CD14-positive monocyte (primary cell): ENCODE data around the gene RUSC2. TPM values are rescaled to one million over a fixed set of nuclear protein-coding genes. Genes with fewer than 3 reads are reported as not detected.
"Not testable (repeated sequence)": the region's sequence is repeated elsewhere in the genome, so short reads cannot be mapped to it uniquely, and the experiment has no call there.

Experiments
- DNase-seq, 3 donors: peaks; one replicate each; pipeline ENCODE4 v3.0.0-alpha.2; 2011 to 2022
- H2AFZ ChIP-seq: 2 replicates; pipeline ENCODE4 v1.6.0; 2012; ENCODE audit warnings: mild to moderate bottlenecking, low read depth, low read length, inconsistent platforms; ENCODE audit not compliant: insufficient read depth, poor library complexity, severe bottlenecking
- H3K27ac ChIP-seq, 2 donors: 1 replicate in 1 of 2; 2 replicates in 1 of 2; pipeline ENCODE4 v1.5.1; 2012 to 2013; ENCODE audit warnings: low read length in 2 of 2, control low read depth in 1 of 2, inconsistent platforms in 1 of 2, low read depth in 1 of 2, mild to moderate bottlenecking in 1 of 2
- H3K27me3 ChIP-seq, 2 donors: one replicate each; pipeline versions ENCODE4 v1.6.0 to v1.6.1; 2011 to 2013; ENCODE audit warnings: low read length in 2 of 2; ENCODE audit not compliant: control insufficient read depth in 2 of 2, insufficient read depth in 2 of 2
- H3K36me3 ChIP-seq, 2 donors: replicated peaks in 1 of 2; 1 replicate in 1 of 2; 2 replicates in 1 of 2; pipeline versions ENCODE4 v1.5.1 to v1.6.1; 2012 to 2013; ENCODE audit warnings: low read length in 2 of 2, control low read depth in 1 of 2, inconsistent platforms in 1 of 2, mild to moderate bottlenecking in 1 of 2; ENCODE audit not compliant: insufficient read depth in 2 of 2, control insufficient read depth in 1 of 2
- H3K4me1 ChIP-seq, 2 donors: 1 replicate in 1 of 2; 2 replicates in 1 of 2; pipeline versions ENCODE4 v1.5.1 to v1.6.1; 2012 to 2013; ENCODE audit warnings: low read length in 2 of 2, control low read depth in 1 of 2, inconsistent platforms in 1 of 2, mild to moderate bottlenecking in 1 of 2, moderate library complexity in 1 of 2; ENCODE audit not compliant: insufficient read depth in 2 of 2, control insufficient read depth in 1 of 2
- H3K4me2 ChIP-seq: replicated peaks from 2 replicates; pipeline ENCODE3; 2012; ENCODE audit warnings: low read length, moderate library complexity, mild to moderate bottlenecking; ENCODE audit not compliant: poor library complexity, severe bottlenecking; ENCODE audit errors: extremely low read depth
- H3K4me3 ChIP-seq, 3 experiments: fragments of 200-600 bp in 1 of 3; sonication (generic) in 1 of 3; replicated peaks in 1 of 3; 1 replicate in 2 of 3; 2 replicates in 1 of 3; pipeline ENCODE4 v1.5.1; 2011 to 2013; ENCODE audit warnings: low read length in 3 of 3, mild to moderate bottlenecking in 3 of 3, control low read depth in 2 of 3, low read depth in 2 of 3, inconsistent platforms in 1 of 3, moderate library complexity in 1 of 3
- H3K79me2 ChIP-seq: 2 replicates; pipeline ENCODE4 v1.6.0; 2012; ENCODE audit warnings: mild to moderate bottlenecking, control low read depth, inconsistent platforms, low read length, moderate library complexity; ENCODE audit not compliant: insufficient read depth
- H3K9ac ChIP-seq: 2 replicates; pipeline ENCODE4 v1.6.0; 2017; ENCODE audit warnings: low read length, mild to moderate bottlenecking; ENCODE audit not compliant: insufficient read depth, poor library complexity, severe bottlenecking
- H3K9me3 ChIP-seq, 2 donors: replicated peaks in 1 of 2; 1 replicate in 1 of 2; 2 replicates in 1 of 2; pipeline versions ENCODE4 v1.5.1 to v1.6.1; 2012 to 2013; ENCODE audit warnings: low read length in 2 of 2, control low read depth in 1 of 2; ENCODE audit not compliant: control insufficient read depth in 1 of 2, insufficient read depth in 1 of 2
- H4K20me1 ChIP-seq: 2 replicates; pipeline ENCODE4 v1.6.0; 2012; ENCODE audit warnings: mild to moderate bottlenecking, low read length, control low read depth, moderate library complexity; ENCODE audit not compliant: insufficient read depth
- H3K27ac Mint-ChIP-seq, 7 donors: one replicate each; pipeline ENCODE4 v1.8.0; 2020; ENCODE audit warnings: mild to moderate bottlenecking in 7 of 7, mixed read lengths in 7 of 7, moderate library complexity in 6 of 7, inconsistent platforms in 2 of 7
- H3K27me3 Mint-ChIP-seq, 3 donors: one replicate each; pipeline ENCODE4 v1.8.0; 2021 to 2022; ENCODE audit warnings: low read depth in 3 of 3, mild to moderate bottlenecking in 3 of 3, mixed read lengths in 3 of 3, moderate library complexity in 3 of 3, inconsistent platforms in 1 of 3
- H3K36me3 Mint-ChIP-seq, 2 donors: one replicate each; pipeline ENCODE4 v1.8.0; 2020; ENCODE audit warnings: mixed read lengths in 2 of 2, inconsistent platforms in 1 of 2, mild to moderate bottlenecking in 1 of 2
- H3K4me1 Mint-ChIP-seq: one replicate; pipeline ENCODE4 v1.8.0; 2020; ENCODE audit warnings: mild to moderate bottlenecking, mixed read lengths
- H3K4me3 Mint-ChIP-seq, 2 donors: one replicate each; pipeline ENCODE4 v1.8.0; 2020; ENCODE audit warnings: mild to moderate bottlenecking in 2 of 2, mixed read lengths in 2 of 2, moderate library complexity in 1 of 2
- H3K9me3 Mint-ChIP-seq, 7 donors: one replicate each; pipeline ENCODE4 v1.8.0; 2020 to 2022; ENCODE audit warnings: mixed read lengths in 7 of 7, mild to moderate bottlenecking in 6 of 7, moderate library complexity in 6 of 7, inconsistent platforms in 2 of 7
- WGBS: methylation state at CpG from one replicate; pipeline ENCODE4 v1.1.5; 2013; ENCODE audit warnings: missing lambda C conversion rate; ENCODE audit not compliant: insufficient coverage; 5-methylcytosine and 5-hydroxymethylcytosine counted together
- intact Hi-C, 2 donors: fragments of 100-400 bp; cut with micrococcal nuclease; formaldehyde crosslinking; loops; one replicate each; pipeline versions ENCODE4 v1.15.0 to v1.15.1; 2023
- polyA plus RNA-seq, 3 donors: library from polyadenylated mRNA; depleted of rRNA in 1 of 3; unstranded in 2 of 3; stranded (reverse) in 1 of 3; fragments of 300-500 nt in 2 of 3; fragments of >200 nt in 1 of 3; fragmentation: Illumina TruSeq in 2 of 3; gene quantifications; 1 replicate in 2 of 3; 2 replicates in 1 of 3; pipeline ENCODE4 v1.2.3, GENCODE V29; 2012 to 2021
- TF ChIP-seq, protein P1 (sequence below): fragments of 200-600 bp; IDR thresholded peaks from one replicate; pipeline ENCODE4 v1.8.0; 2022; ENCODE audit warnings: antibody characterized with exemption, mild to moderate bottlenecking

Gene RUSC2
- polyA plus RNA-seq, 3 donors = 2.2 to 18.8 (median 3.7) TPM

DNA sequence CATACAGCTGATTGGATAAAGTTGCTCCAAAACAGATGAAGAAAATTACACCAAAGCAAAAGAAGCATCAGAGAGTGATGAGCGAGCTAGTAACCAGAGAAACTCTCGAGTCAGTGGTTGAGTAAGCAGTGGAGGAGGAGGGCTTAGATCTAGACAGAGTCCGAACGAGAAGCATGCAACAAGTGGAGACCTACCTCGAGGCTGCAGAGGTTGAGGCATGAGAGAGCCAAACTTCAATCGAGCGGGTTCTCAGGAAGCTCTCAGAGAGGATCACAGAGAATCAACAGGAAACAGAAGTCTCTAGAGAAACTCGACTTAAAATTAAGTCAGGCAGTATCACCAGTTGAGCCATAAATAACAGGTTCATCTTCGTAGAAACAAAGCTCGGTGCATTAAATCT, 6.1 kb downstream of the RUSC2 start:
- Histone ChIP-seq H3K9me3 (peaks cover 0 to 4% of the 10 kb centered on the region in 2 donors), H4K20me1 (peaks cover 30% of the 10 kb centered on the region), H3K79me2 (peaks cover 91% of the 10 kb centered on the region), H3K27me3 (no peaks in the 10 kb centered on the region), H3K9ac (no peak overlapping the region), H3K27ac (no peak overlapping the region), H3K4me2 (no peak overlapping the region), H3K4me1 (peaks cover 18 to 19% of the 10 kb centered on the region in 2 donors), H3K4me3 (no peak overlapping the region), H3K36me3 (peaks cover 0 to 12% of the 10 kb centered on the region in 2 donors), H2AFZ (no peak overlapping the region)
- intact Hi-C loops = no loop called here
- DNase-seq = no peak
- H3K27ac Mint-ChIP-seq = peak overlapping the region in 5 of 7 donors; percentile 12 to 59 (median 47)
- peaks cover 3 to 13% (median 7%) of the 10 kb centered on the region in 7 donors for H3K9me3 Mint-ChIP-seq
- TF ChIP-seq, protein P1, sequence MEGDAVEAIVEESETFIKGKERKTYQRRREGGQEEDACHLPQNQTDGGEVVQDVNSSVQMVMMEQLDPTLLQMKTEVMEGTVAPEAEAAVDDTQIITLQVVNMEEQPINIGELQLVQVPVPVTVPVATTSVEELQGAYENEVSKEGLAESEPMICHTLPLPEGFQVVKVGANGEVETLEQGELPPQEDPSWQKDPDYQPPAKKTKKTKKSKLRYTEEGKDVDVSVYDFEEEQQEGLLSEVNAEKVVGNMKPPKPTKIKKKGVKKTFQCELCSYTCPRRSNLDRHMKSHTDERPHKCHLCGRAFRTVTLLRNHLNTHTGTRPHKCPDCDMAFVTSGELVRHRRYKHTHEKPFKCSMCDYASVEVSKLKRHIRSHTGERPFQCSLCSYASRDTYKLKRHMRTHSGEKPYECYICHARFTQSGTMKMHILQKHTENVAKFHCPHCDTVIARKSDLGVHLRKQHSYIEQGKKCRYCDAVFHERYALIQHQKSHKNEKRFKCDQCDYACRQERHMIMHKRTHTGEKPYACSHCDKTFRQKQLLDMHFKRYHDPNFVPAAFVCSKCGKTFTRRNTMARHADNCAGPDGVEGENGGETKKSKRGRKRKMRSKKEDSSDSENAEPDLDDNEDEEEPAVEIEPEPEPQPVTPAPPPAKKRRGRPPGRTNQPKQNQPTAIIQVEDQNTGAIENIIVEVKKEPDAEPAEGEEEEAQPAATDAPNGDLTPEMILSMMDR = no peak
- whole genome bisulfite sequencing = 60% methylated on average over 10 of the region's 10 CpGs
- H3K4me1 Mint-ChIP-seq = peaks cover 24% of the 10 kb centered on the region
- peaks cover 9 to 12% of the 10 kb centered on the region in 2 donors for H3K36me3 Mint-ChIP-seq
- H3K4me3 Mint-ChIP-seq = no peak overlapping the region
- H3K27me3 Mint-ChIP-seq = peaks cover 0 to 2% (median 0%) of the 10 kb centered on the region in 3 donors

DNA sequence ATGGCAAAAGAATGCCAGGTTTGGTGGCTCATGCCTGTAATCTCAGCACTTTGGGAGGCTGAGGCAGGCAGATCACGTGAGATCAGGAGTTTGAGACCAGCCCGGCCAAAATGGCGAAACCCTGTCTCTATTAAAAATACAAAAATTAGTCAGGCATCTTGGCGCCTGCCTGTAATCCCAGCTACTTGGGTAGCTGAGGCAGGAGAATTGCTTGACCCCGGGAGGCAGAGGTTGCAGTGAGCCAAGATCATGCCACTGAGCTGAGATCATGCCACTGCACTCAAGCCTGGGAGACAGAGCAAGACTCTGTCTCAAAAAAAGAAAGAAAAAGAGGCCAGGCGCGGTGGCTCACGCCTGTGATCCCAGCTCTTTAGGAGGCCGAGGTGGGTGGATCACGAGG, 8.3 kb downstream of the RUSC2 start:
- Mint-ChIP-seq H3K36me3 (peaks cover 9 to 12% of the 10 kb centered on the region in 2 donors), H3K9me3 (peaks cover 3 to 17% (median 9%) of the 10 kb centered on the region in 7 donors)
- H3K4me1 Mint-ChIP-seq, H3K4me1 ChIP-seq, H3K4me3 ChIP-seq, H3K27me3 Mint-ChIP-seq, H3K9me3 ChIP-seq, H3K4me3 Mint-ChIP-seq, H3K27me3 ChIP-seq, H3K9ac ChIP-seq, H3K4me2 ChIP-seq, DNase-seq, intact Hi-C loops, H3K27ac Mint-ChIP-seq, H2AFZ ChIP-seq, H3K27ac ChIP-seq: not testable (repeated sequence)
- Histone ChIP-seq H3K79me2 (peaks cover 93% of the 10 kb centered on the region), H3K36me3 (peaks cover 0 to 12% of the 10 kb centered on the region in 2 donors), H4K20me1 (peaks cover 35% of the 10 kb centered on the region)
- WGBS = 96% methylated on average over 2 of the region's 10 CpGs
